Mesenchymal stem cell (in vitro differentiated cells and primary cell): ENCODE data around the gene TMCO4.

Experiments
- DNase-seq: peaks from one replicate; pipeline ENCODE4 v3.0.0-alpha.2; 2013
- H2AFZ ChIP-seq: one replicate; pipeline ENCODE4 v1.6.1; 2013; ENCODE audit warnings: low read depth, mild to moderate bottlenecking, control low read depth, inconsistent platforms, low read length, moderate library complexity
- H2AK5ac ChIP-seq: 2 replicates; pipeline ENCODE4 v1.6.1; 2013; ENCODE audit warnings: low read length, moderate library complexity, mild to moderate bottlenecking, inconsistent platforms; ENCODE audit not compliant: severe bottlenecking
- H2BK120ac ChIP-seq: one replicate; pipeline ENCODE4 v1.6.1; 2013; ENCODE audit warnings: low read depth, mild to moderate bottlenecking, inconsistent platforms, low read length, moderate library complexity
- H2BK12ac ChIP-seq, 2 experiments: one replicate each; pipeline ENCODE4 v1.6.1; 2013; ENCODE audit warnings: inconsistent platforms in 2 of 2, low read length in 2 of 2, mild to moderate bottlenecking in 2 of 2, moderate library complexity in 2 of 2, control low read depth in 1 of 2
- H2BK15ac ChIP-seq: one replicate; pipeline ENCODE4 v1.6.1; 2013; ENCODE audit warnings: mild to moderate bottlenecking, low read depth, inconsistent platforms; ENCODE audit not compliant: poor library complexity, severe bottlenecking
- H2BK5ac ChIP-seq: 2 replicates; pipeline ENCODE4 v1.6.1; 2013; ENCODE audit warnings: low read depth, mild to moderate bottlenecking, low read length, control low read depth, inconsistent platforms; ENCODE audit not compliant: poor library complexity, severe bottlenecking
- H3K14ac ChIP-seq, 2 experiments: one replicate each; pipeline ENCODE4 v1.6.1; 2013; ENCODE audit warnings: inconsistent platforms in 2 of 2, low read length in 2 of 2, control low read depth in 1 of 2, mild to moderate bottlenecking in 1 of 2, moderate library complexity in 1 of 2
- H3K18ac ChIP-seq, 2 experiments: one replicate each; pipeline ENCODE4 v1.6.1; 2013; ENCODE audit warnings: inconsistent platforms in 2 of 2, low read length in 2 of 2, control low read depth in 1 of 2, low read depth in 1 of 2, mild to moderate bottlenecking in 1 of 2
- H3K23ac ChIP-seq, 2 experiments: one replicate each; pipeline ENCODE4 v1.6.1; 2013; ENCODE audit warnings: inconsistent platforms in 2 of 2, low read length in 2 of 2, mild to moderate bottlenecking in 2 of 2, moderate library complexity in 2 of 2, control low read depth in 1 of 2
- H3K27ac ChIP-seq: 2 replicates; pipeline ENCODE4 v1.5.1; 2013; ENCODE audit warnings: mild to moderate bottlenecking, moderate library complexity, low read length, control low read depth, inconsistent platforms; ENCODE audit not compliant: poor library complexity, severe bottlenecking
- H3K27me3 ChIP-seq, 2 experiments: 2 replicates each; pipeline versions ENCODE4 v1.6.1 to v1.7.0; 2013; ENCODE audit warnings: low read length in 2 of 2, mild to moderate bottlenecking in 2 of 2, moderate library complexity in 2 of 2, control low read depth in 1 of 2, inconsistent platforms in 1 of 2; ENCODE audit not compliant: control insufficient read depth in 1 of 2, insufficient read depth in 1 of 2
- H3K36me3 ChIP-seq, 2 experiments: 2 replicates each; pipeline versions ENCODE4 v1.6.1 to v1.7.0; 2013; ENCODE audit warnings: low read length in 2 of 2, control low read depth in 1 of 2, inconsistent platforms in 1 of 2, low read depth in 1 of 2, mild to moderate bottlenecking in 1 of 2; ENCODE audit not compliant: insufficient read depth in 2 of 2, control insufficient read depth in 1 of 2
- H3K4ac ChIP-seq, 2 experiments: one replicate each; pipeline ENCODE4 v1.6.1; 2013; ENCODE audit warnings: inconsistent platforms in 2 of 2, low read length in 2 of 2, mild to moderate bottlenecking in 2 of 2, moderate library complexity in 2 of 2, control low read depth in 1 of 2, low read depth in 1 of 2
- H3K4me1 ChIP-seq: 2 replicates; pipeline ENCODE4 v1.6.1; 2013; ENCODE audit warnings: low read depth, low read length, control low read depth; ENCODE audit not compliant: control insufficient read depth, insufficient read depth
- H3K4me2 ChIP-seq: 2 replicates; pipeline ENCODE4 v1.6.1; 2013; ENCODE audit warnings: low read length, mild to moderate bottlenecking, inconsistent platforms; ENCODE audit not compliant: poor library complexity, severe bottlenecking
- H3K4me3 ChIP-seq, 2 experiments: 2 replicates each; pipeline versions ENCODE4 v1.5.1 to v1.7.0; 2013; ENCODE audit warnings: low read length in 2 of 2, mild to moderate bottlenecking in 2 of 2, control low read depth in 1 of 2, low read depth in 1 of 2; ENCODE audit not compliant: insufficient read depth in 1 of 2
- H3K79me1 ChIP-seq: replicated peaks from 2 replicates; pipeline ENCODE4 v1.6.1; 2013; ENCODE audit warnings: mild to moderate bottlenecking, control low read depth, low read length, inconsistent platforms; ENCODE audit not compliant: poor library complexity, severe bottlenecking
- H3K9ac ChIP-seq: 2 replicates; pipeline ENCODE4 v1.7.0; 2013; ENCODE audit warnings: mild to moderate bottlenecking, low read length, moderate library complexity
- H3K9me3 ChIP-seq: 2 replicates; pipeline ENCODE4 v1.7.0; 2013; ENCODE audit warnings: mild to moderate bottlenecking, low read length; ENCODE audit not compliant: control insufficient read depth
- H4K8ac ChIP-seq: one replicate; pipeline ENCODE4 v1.6.1; 2013; ENCODE audit warnings: inconsistent platforms, mild to moderate bottlenecking, low read length, moderate library complexity
- H4K91ac ChIP-seq: one replicate; pipeline ENCODE4 v1.6.1; 2013; ENCODE audit warnings: mild to moderate bottlenecking, low read length, inconsistent platforms
- WGBS: methylation state at CpG from one replicate; pipeline ENCODE4 v1.1.7; 2013; ENCODE audit warnings: mixed read lengths; 5-methylcytosine and 5-hydroxymethylcytosine counted together

Gene TMCO4

DNA sequence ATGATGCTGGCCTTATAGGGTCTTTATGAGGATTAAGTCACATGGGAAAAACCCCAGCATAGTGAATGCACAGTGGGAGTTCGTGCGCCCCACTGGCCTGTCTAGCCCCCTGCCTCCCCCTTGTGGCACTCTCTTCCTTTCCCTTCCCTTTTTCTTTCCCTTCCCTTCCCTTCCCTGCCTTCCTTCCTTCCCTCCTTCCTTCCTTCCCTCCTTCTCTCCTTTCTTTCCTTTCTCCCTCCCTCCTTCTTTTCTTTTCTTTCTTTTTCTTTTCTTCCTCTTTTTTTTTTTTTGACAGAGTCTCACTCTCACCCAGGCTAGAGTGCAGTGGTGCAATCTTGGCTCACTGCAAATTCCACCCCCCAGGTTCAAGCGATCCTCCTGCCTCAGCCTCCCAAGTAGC lies 96.4 kb downstream of the TMCO4 start:
- no peaks in the 10 kb centered on the region for H3K27me3 ChIP-seq
- no peak overlapping the region for H2AFZ ChIP-seq
- no peak overlapping the region for H2BK12ac ChIP-seq
- no peak for DNase-seq
- H4K91ac ChIP-seq: no peak overlapping the region
- H3K4me2 ChIP-seq: no peak overlapping the region
- H3K4ac ChIP-seq: no peak overlapping the region
- no peak overlapping the region for H2BK5ac ChIP-seq
- no peaks in the 10 kb centered on the region for H3K9me3 ChIP-seq
- H3K79me1 ChIP-seq: no peaks in the 10 kb centered on the region
- peaks cover 2 to 10% of the 10 kb centered on the region in 2 experiments for H3K36me3 ChIP-seq
- no peak overlapping the region for H3K18ac ChIP-seq
- no peak overlapping the region for H3K4me3 ChIP-seq
- no peak overlapping the region for H2BK120ac ChIP-seq
- no peak overlapping the region for H3K23ac ChIP-seq
- WGBS: 86% methylated on average over 2 of the region's 3 CpGs
- H3K9ac ChIP-seq: no peak overlapping the region
- H2AK5ac ChIP-seq: no peak overlapping the region
- H4K8ac ChIP-seq: no peak overlapping the region
- H3K27ac ChIP-seq: no peak overlapping the region
- peaks cover 3% of the 10 kb centered on the region for H3K4me1 ChIP-seq
- no peak overlapping the region for H3K14ac ChIP-seq
- no peak overlapping the region for H2BK15ac ChIP-seq

- no peaks in the 10 kb centered on the region for H3K9me3 ChIP-seq
- no peak overlapping the region for H3K23ac ChIP-seq
- no peak overlapping the region for H4K91ac ChIP-seq
- H2BK15ac ChIP-seq: no peak overlapping the region
- no peak overlapping the region for H3K27ac ChIP-seq
- peaks cover 7 to 18% of the 10 kb centered on the region in 2 experiments for H3K36me3 ChIP-seq
- DNase-seq: no peak
- no peak overlapping the region for H2AFZ ChIP-seq
- no peak overlapping the region for H4K8ac ChIP-seq
- H3K4ac ChIP-seq: no peak overlapping the region
- no peak overlapping the region for H3K4me2 ChIP-seq
- H3K14ac ChIP-seq: no peak overlapping the region
- H3K9ac ChIP-seq: no peak overlapping the region
- peaks cover 3% of the 10 kb centered on the region for H3K4me1 ChIP-seq
- H2AK5ac ChIP-seq: no peak overlapping the region
- no peaks in the 10 kb centered on the region for H3K79me1 ChIP-seq
- H2BK120ac ChIP-seq: no peak overlapping the region
- no peak overlapping the region for H3K4me3 ChIP-seq
- H2BK12ac ChIP-seq: no peak overlapping the region
- no peak overlapping the region for H2BK5ac ChIP-seq
- WGBS: 95% methylated on average over 14 of the region's 14 CpGs
- no peak overlapping the region for H3K18ac ChIP-seq
- H3K27me3 ChIP-seq: no peaks in the 10 kb centered on the region
Observed at GRCh38 chr1:19700079-19700777, 99.5 kb downstream of the TMCO4 start.

DNA sequence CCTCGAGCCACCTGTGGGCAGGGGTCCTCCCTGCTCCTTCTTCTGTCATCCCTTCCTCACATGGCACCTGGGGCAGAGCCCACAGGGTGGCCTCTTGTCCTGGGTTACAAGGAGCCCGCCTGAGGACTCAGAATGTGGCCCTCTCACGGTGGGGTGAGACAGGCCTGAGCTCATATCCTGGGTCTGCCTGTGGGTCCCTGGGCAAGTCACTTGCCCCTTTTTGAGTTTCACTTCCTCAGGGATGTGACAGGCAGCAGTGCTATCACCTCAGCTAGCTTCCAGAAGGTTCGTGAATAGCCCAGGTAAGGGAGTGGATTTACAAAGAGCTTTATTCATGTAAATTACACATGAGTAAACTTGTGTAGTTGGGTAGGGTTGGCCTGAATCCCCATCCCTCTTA lies 101.5 kb downstream of the TMCO4 start:
- no peak overlapping the region for H4K91ac ChIP-seq
- peaks cover 17 to 38% of the 10 kb centered on the region in 2 experiments for H3K36me3 ChIP-seq
- no peak overlapping the region for H3K9ac ChIP-seq
- no peak overlapping the region for H3K4me3 ChIP-seq
- no peak overlapping the region for H3K14ac ChIP-seq
- H3K4me2 ChIP-seq: no peak overlapping the region
- H3K9me3 ChIP-seq: no peaks in the 10 kb centered on the region
- H2BK120ac ChIP-seq: no peak overlapping the region
- no peak overlapping the region for H3K23ac ChIP-seq
- no peak overlapping the region for H3K4ac ChIP-seq
- WGBS: 86% methylated on average over 3 of the region's 4 CpGs
- no peak for DNase-seq
- H3K27ac ChIP-seq: no peak overlapping the region
- H3K27me3 ChIP-seq: no peaks in the 10 kb centered on the region
- no peaks in the 10 kb centered on the region for H3K4me1 ChIP-seq
- no peak overlapping the region for H2AK5ac ChIP-seq
- no peak overlapping the region for H2BK5ac ChIP-seq
- H2BK12ac ChIP-seq: no peak overlapping the region
- no peaks in the 10 kb centered on the region for H3K79me1 ChIP-seq
- H2AFZ ChIP-seq: no peak overlapping the region
- H2BK15ac ChIP-seq: no peak overlapping the region
- no peak overlapping the region for H3K18ac ChIP-seq
- no peak overlapping the region for H4K8ac ChIP-seq

- WGBS: 98% methylated on average over 8 of the region's 8 CpGs
- DNase-seq: no peak
- Histone ChIP-seq H2BK120ac (no peak overlapping the region), H3K23ac (no peak overlapping the region), H3K27ac (no peak overlapping the region), H3K18ac (no peak overlapping the region), H3K14ac (no peak overlapping the region), H2BK5ac (no peak overlapping the region), H2BK12ac (no peak overlapping the region), H2BK15ac (no peak overlapping the region), H3K4me1 (no peaks in the 10 kb centered on the region), H3K9me3 (no peaks in the 10 kb centered on the region), H4K91ac (no peak overlapping the region), H3K27me3 (no peaks in the 10 kb centered on the region), H3K4me3 (no peak overlapping the region), H3K36me3 (peaks cover 23 to 38% of the 10 kb centered on the region in 2 experiments), H2AK5ac (no peak overlapping the region), H2AFZ (no peak overlapping the region), H4K8ac (no peak overlapping the region), H3K79me1 (no peaks in the 10 kb centered on the region), H3K4me2 (no peak overlapping the region), H3K4ac (no peak overlapping the region), H3K9ac (no peak overlapping the region)
Observed at GRCh38 chr1:19696820-19697219, 102.9 kb downstream of the TMCO4 start.
